ENCODE data around the gene ABO. TPM values are rescaled to one million over a fixed set of nuclear protein-coding genes. Genes with fewer than 3 reads are reported as not detected.

ABO gene
- total RNA-seq (2021): 0.15 to 0.39 TPM (median 0.25 TPM) in 3 replicates
- Bru-seq, nascent RNA: percentile 27 among the genes with signal in this experiment
- long read RNA-seq, experiment 1: 0 reads
- long read RNA-seq, experiment 2: 0 reads
- long read RNA-seq, experiment 3: 0 reads

GRCh38 chr9:133275105-133276000 is at the start of gene ABO:
Gene ABO, minus strand, starts transcription at chr9:133275201.
- DNase-seq (ENCODE audit: low spot score): peak; percentile 47
- TF ChIP-seq IRF2 (CRISPR knock-in tag; IDR thresholded peaks at IDR 0.05; ENCODE audit: borderline replicate concordance, low read depth): 0 out of 2 replicates have a peak, but pooled peaks have one; percentile 6
- TF ChIP-seq, protein P1, sequence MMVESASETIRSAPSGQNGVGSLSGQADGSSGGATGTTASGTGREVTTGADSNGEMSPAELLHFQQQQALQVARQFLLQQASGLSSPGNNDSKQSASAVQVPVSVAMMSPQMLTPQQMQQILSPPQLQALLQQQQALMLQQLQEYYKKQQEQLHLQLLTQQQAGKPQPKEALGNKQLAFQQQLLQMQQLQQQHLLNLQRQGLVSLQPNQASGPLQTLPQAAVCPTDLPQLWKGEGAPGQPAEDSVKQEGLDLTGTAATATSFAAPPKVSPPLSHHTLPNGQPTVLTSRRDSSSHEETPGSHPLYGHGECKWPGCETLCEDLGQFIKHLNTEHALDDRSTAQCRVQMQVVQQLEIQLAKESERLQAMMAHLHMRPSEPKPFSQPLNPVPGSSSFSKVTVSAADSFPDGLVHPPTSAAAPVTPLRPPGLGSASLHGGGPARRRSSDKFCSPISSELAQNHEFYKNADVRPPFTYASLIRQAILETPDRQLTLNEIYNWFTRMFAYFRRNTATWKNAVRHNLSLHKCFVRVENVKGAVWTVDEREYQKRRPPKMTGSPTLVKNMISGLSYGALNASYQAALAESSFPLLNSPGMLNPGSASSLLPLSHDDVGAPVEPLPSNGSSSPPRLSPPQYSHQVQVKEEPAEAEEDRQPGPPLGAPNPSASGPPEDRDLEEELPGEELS (CRISPR knock-in tag; IDR thresholded peaks at IDR 0.05): no peak
- TF ChIP-seq, protein P2, sequence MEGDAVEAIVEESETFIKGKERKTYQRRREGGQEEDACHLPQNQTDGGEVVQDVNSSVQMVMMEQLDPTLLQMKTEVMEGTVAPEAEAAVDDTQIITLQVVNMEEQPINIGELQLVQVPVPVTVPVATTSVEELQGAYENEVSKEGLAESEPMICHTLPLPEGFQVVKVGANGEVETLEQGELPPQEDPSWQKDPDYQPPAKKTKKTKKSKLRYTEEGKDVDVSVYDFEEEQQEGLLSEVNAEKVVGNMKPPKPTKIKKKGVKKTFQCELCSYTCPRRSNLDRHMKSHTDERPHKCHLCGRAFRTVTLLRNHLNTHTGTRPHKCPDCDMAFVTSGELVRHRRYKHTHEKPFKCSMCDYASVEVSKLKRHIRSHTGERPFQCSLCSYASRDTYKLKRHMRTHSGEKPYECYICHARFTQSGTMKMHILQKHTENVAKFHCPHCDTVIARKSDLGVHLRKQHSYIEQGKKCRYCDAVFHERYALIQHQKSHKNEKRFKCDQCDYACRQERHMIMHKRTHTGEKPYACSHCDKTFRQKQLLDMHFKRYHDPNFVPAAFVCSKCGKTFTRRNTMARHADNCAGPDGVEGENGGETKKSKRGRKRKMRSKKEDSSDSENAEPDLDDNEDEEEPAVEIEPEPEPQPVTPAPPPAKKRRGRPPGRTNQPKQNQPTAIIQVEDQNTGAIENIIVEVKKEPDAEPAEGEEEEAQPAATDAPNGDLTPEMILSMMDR (IDR thresholded peaks at IDR 0.05): 0 out of 2 replicates have a peak, but pooled peaks have one; percentile 12
- TF ChIP-seq, protein P3, sequence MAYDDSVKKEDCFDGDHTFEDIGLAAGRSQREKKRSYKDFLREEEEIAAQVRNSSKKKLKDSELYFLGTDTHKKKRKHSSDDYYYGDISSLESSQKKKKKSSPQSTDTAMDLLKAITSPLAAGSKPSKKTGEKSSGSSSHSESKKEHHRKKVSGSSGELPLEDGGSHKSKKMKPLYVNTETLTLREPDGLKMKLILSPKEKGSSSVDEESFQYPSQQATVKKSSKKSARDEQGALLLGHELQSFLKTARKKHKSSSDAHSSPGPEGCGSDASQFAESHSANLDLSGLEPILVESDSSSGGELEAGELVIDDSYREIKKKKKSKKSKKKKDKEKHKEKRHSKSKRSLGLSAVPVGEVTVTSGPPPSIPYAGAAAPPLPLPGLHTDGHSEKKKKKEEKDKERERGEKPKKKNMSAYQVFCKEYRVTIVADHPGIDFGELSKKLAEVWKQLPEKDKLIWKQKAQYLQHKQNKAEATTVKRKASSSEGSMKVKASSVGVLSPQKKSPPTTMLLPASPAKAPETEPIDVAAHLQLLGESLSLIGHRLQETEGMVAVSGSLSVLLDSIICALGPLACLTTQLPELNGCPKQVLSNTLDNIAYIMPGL (CRISPR knock-in tag; IDR thresholded peaks at IDR 0.05): peak; percentile 54; the same call in 1 of the 2 replicates
- peak; percentile 34; the same call in 1 of the 2 replicates for TF ChIP-seq E2F5 (CRISPR knock-in tag; IDR thresholded peaks at IDR 0.05)
- TF ChIP-seq ZNF219 (CRISPR knock-in tag; IDR thresholded peaks at IDR 0.05; ENCODE audit: borderline replicate concordance): no peak
- TF ChIP-seq FOXK1 (CRISPR knock-in tag; IDR thresholded peaks at IDR 0.05): peak; percentile 32; the same call in 1 of the 2 replicates
- H3K27me3 Mint-ChIP-seq (ENCODE audit: low read depth): peaks cover 81% of the 10 kb centered on the region
- H3K4me1 Mint-ChIP-seq: no peaks in the 10 kb centered on the region
- no peak within 1 kb of the TSS for H3K27ac Mint-ChIP-seq
- H3K4me3 Mint-ChIP-seq: peak within 1 kb of the TSS; percentile 72
- ATAC-seq: peak; percentile 75
- CTCF ChIA-PET: interaction anchor here (1.0 to 3.9 kb wide), 6 partner anchors 11 to 88 kb away, joined by 3 to 50 read pairs (median 4); no protein-coding TSS in a partner anchor
- H3K9me3 Mint-ChIP-seq: peaks cover 27% of the 10 kb centered on the region
- H3K36me3 Mint-ChIP-seq: peaks cover 3% of the 10 kb centered on the region
- POLR2A ChIA-PET: no interaction called here

DNA sequence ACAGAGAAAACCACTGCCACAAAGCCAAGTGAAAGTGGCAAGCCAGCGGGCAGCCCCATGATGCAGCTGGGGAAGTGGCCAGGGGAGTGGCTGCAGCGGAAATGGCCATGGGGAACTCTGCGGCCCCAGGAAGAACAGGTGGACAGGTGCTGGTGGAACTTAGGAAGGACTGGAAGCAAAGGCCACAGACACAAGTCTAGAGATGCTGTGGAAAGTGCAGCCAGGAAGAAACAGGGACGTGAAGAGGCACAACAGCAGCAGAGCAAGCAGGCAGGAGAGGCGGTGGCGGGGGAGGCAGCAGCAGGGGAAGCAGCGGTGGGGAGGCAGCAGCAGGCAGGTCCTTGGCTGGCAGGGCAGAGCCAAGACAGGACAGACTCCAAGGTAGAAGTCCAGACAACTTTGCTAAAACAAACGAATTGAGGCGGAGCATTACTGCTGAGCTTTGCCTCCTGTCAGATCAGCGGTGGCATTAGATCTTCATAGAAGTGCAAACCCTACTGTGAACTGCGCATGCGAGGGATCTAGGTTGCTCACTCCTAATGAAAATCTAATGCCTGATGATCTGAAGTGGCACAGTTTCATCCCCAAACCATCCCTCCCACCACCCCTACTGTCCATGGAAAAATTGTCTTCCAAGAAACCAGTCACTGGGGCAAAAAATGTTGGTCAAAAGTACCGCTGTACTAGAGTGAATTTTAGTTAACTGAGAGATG is 49.1 kb upstream of the ABO start:
- CTCF ChIA-PET: no interaction called here
- Mint-ChIP-seq H3K36me3 (peaks cover 12% of the 10 kb centered on the region; the same call in 1 of the 2 replicates), H3K27me3 (ENCODE audit: low read depth) (peaks cover 18% of the 10 kb centered on the region), H3K9me3 (peaks cover 39% of the 10 kb centered on the region), H3K4me3 (no peak overlapping the region), H3K4me1 (no peaks in the 10 kb centered on the region; the same call in 1 of the 2 replicates), H3K27ac (no peak overlapping the region)
- no peak for ATAC-seq
- no peak for DNase-seq (ENCODE audit: low spot score)
- POLR2A ChIA-PET: no interaction called here
- no peak for TF ChIP-seq ZNF396 (CRISPR knock-in tag; IDR thresholded peaks at IDR 0.05; ENCODE audit: borderline replicate concordance)
- TF ChIP-seq, protein P3 (CRISPR knock-in tag; IDR thresholded peaks at IDR 0.05): no peak
- TF ChIP-seq ZNF425 (CRISPR knock-in tag; conservative IDR thresholded peaks at IDR 0.05): no peak
- no peak for TF ChIP-seq E2F1 (CRISPR knock-in tag; IDR thresholded peaks at IDR 0.05)
- TF ChIP-seq PRDM15 (CRISPR knock-in tag; IDR thresholded peaks at IDR 0.05): no peak

Measured in WTC11 (cell line).